CD4-positive, alpha-beta T cell (primary cell): ENCODE results near the gene PPP4R2. TPM values are rescaled to one million over a fixed set of nuclear protein-coding genes. Genes with fewer than 3 reads are reported as not detected.

Experiments
- ATAC-seq: fragments of 200-7000 bp; cut with Tn5 transposase; one replicate; pipeline ENCODE4 v1.10.0; 2022; ENCODE audit warnings: mild to moderate bottlenecking; ENCODE audit not compliant: poor library complexity
- CTCF ChIA-PET: fragments of 350-600 bp; sonication (Branson Sonifier 250); formaldehyde crosslinking; loops from one replicate; lab custom pipeline; 2021; ENCODE audit warnings: antibody characterized with exemption, inconsistent platforms; lab: Charles Lee
- POLR2A ChIA-PET: fragments of 350-600 bp; sonication (Branson Sonifier 250); formaldehyde crosslinking; loops from one replicate; lab custom pipeline; 2021; ENCODE audit warnings: antibody characterized with exemption, inconsistent platforms; lab: Charles Lee
- DNase-seq, 14 experiments: peaks; one replicate each; pipeline ENCODE4 v3.0.0-alpha.2; 2013 to 2020; ENCODE audit warnings: mixed read lengths in 2 of 14
- H3K27ac ChIP-seq, 2 donors: one replicate each; pipeline versions ENCODE4 v1.5.1 to v1.7.0; 2013; ENCODE audit warnings: low read length in 2 of 2, low read depth in 1 of 2, mild to moderate bottlenecking in 1 of 2
- H3K27me3 ChIP-seq, 2 experiments: 1 replicate in 1 of 2; 2 replicates in 1 of 2; pipeline versions ENCODE4 v1.6.1 to v1.7.0; 2013; ENCODE audit warnings: low read length in 2 of 2, control low read depth in 1 of 2, mild to moderate bottlenecking in 1 of 2, moderate library complexity in 1 of 2; ENCODE audit not compliant: insufficient read depth in 2 of 2, control insufficient read depth in 1 of 2
- H3K36me3 ChIP-seq: one replicate; pipeline ENCODE4 v1.6.1; 2013; ENCODE audit warnings: low read length, control low read depth; ENCODE audit not compliant: insufficient read depth
- H3K4me1 ChIP-seq: one replicate; pipeline ENCODE4 v1.6.1; 2013; ENCODE audit warnings: low read length, control low read depth; ENCODE audit not compliant: insufficient read depth
- H3K4me3 ChIP-seq: one replicate; pipeline ENCODE4 v1.5.1; 2013; ENCODE audit warnings: mild to moderate bottlenecking, low read length, moderate library complexity
- H3K9me3 ChIP-seq, 2 experiments: 1 replicate in 1 of 2; 2 replicates in 1 of 2; pipeline versions ENCODE4 v1.6.1 to v1.7.0; 2013; ENCODE audit warnings: low read length in 2 of 2, mild to moderate bottlenecking in 2 of 2, control low read depth in 1 of 2, moderate library complexity in 1 of 2; ENCODE audit not compliant: control insufficient read depth in 1 of 2, insufficient read depth in 1 of 2
- H3K27ac Mint-ChIP-seq: one replicate; pipeline ENCODE4 v1.8.0; 2020; ENCODE audit warnings: mixed read lengths
- H3K27me3 Mint-ChIP-seq: one replicate; pipeline ENCODE4 v1.8.0; 2021; ENCODE audit warnings: mixed read lengths
- H3K36me3 Mint-ChIP-seq: one replicate; pipeline ENCODE4 v1.8.0; 2021; ENCODE audit warnings: low read depth, mixed read lengths
- H3K4me1 Mint-ChIP-seq: one replicate; pipeline ENCODE4 v1.8.0; 2021; ENCODE audit warnings: low read depth, mixed read lengths
- H3K4me3 Mint-ChIP-seq: one replicate; pipeline ENCODE4 v1.8.0; 2020; ENCODE audit warnings: mild to moderate bottlenecking, mixed read lengths
- H3K9me3 Mint-ChIP-seq: one replicate; pipeline ENCODE4 v1.8.0; 2020; ENCODE audit warnings: mixed read lengths
- CTCF ChIP-seq: fragments of 200-600 bp; IDR thresholded peaks from one replicate; pipeline ENCODE4 v1.8.0; 2022; ENCODE audit warnings: antibody characterized with exemption, mild to moderate bottlenecking
- intact Hi-C, 2 experiments: fragments of 100-400 bp; cut with DNase I in 1 of 2; cut with micrococcal nuclease in 1 of 2; formaldehyde crosslinking; loops; one replicate each; pipeline versions ENCODE4 v1.15.1 to v1.9.0; 2023 to 2025; cut with DNase I, micrococcal nuclease
- total RNA-seq, 174 experiments: library from RNA in 2 of 174; stranded (reverse) in 2 of 174; gene quantifications; one replicate each; pipeline ENCODE4 v1.2.3 and lab custom pipeline; 2021 to 2026

PPP4R2 gene
- total RNA-seq, 2 experiments from 2014 or later: 67.8 to 80.3 TPM

GRCh38 chr3:73004316-73004715 is 7.7 kb downstream of the PPP4R2 start:
- ChIA-PET POLR2A (no interaction called here), CTCF (interaction anchor here (0.5 kb wide), 1 partner anchor 59 kb away, joined by 3 read pairs; no protein-coding TSS in a partner anchor)
- no peaks in the 10 kb centered on the region for H3K9me3 Mint-ChIP-seq
- Histone ChIP-seq H3K4me1 (peaks cover 54% of the 10 kb centered on the region), H3K4me3 (no peak overlapping the region), H3K27me3 (no peaks in the 10 kb centered on the region), H3K9me3 (no peaks in the 10 kb centered on the region), H3K27ac (no peak overlapping the region), H3K36me3 (peaks cover 71% of the 10 kb centered on the region)
- no peak for ATAC-seq
- H3K27ac Mint-ChIP-seq: peak overlapping the region; percentile 20
- DNase-seq: no peak
- H3K27me3 Mint-ChIP-seq: no peaks in the 10 kb centered on the region
- intact Hi-C loops: no loop called here
- peaks cover 86% of the 10 kb centered on the region for H3K36me3 Mint-ChIP-seq
- no peak for TF ChIP-seq CTCF
- peak overlapping the region; percentile 62 for H3K4me3 Mint-ChIP-seq
- H3K4me1 Mint-ChIP-seq: peaks cover 80% of the 10 kb centered on the region

- no peak overlapping the region for H3K27ac ChIP-seq
- TF ChIP-seq CTCF: no peak
- intact Hi-C loops: no loop called here
- Mint-ChIP-seq H3K27me3 (no peaks in the 10 kb centered on the region), H3K36me3 (peaks cover 85% of the 10 kb centered on the region), H3K9me3 (no peaks in the 10 kb centered on the region), H3K4me3 (peak overlapping the region; percentile 32), H3K4me1 (peaks cover 81% of the 10 kb centered on the region), H3K27ac (peak overlapping the region; percentile 48)
- no peak for ATAC-seq
- H3K27me3 ChIP-seq: no peaks in the 10 kb centered on the region
- H3K4me3 ChIP-seq: no peak overlapping the region
- DNase-seq: no peak
- ChIA-PET POLR2A (no interaction called here), CTCF (interaction anchor here (0.6 to 0.9 kb wide), 2 partner anchors 26 to 1917 kb away, joined by 3 read pairs; no protein-coding TSS in a partner anchor)
- H3K4me1 ChIP-seq: peaks cover 48% of the 10 kb centered on the region
- H3K36me3 ChIP-seq: peaks cover 58% of the 10 kb centered on the region
- H3K9me3 ChIP-seq: no peaks in the 10 kb centered on the region
Measured at GRCh38 chr3:73007992-73008712, 11.5 kb downstream of the PPP4R2 start.

GRCh38 chr3:73009008-73009407 is 12.4 kb downstream of the PPP4R2 start:
- Mint-ChIP-seq H3K36me3 (peaks cover 80% of the 10 kb centered on the region), H3K27ac (peak overlapping the region; percentile 48), H3K4me3 (peak overlapping the region; percentile 32), H3K27me3 (no peaks in the 10 kb centered on the region), H3K9me3 (no peaks in the 10 kb centered on the region), H3K4me1 (peaks cover 80% of the 10 kb centered on the region)
- DNase-seq (no peak), ATAC-seq (no peak)
- Histone ChIP-seq H3K27ac (no peak overlapping the region), H3K36me3 (peaks cover 53% of the 10 kb centered on the region), H3K9me3 (no peaks in the 10 kb centered on the region), H3K27me3 (no peaks in the 10 kb centered on the region), H3K4me3 (no peak overlapping the region), H3K4me1 (peaks cover 44% of the 10 kb centered on the region)
- TF ChIP-seq CTCF: no peak
- ChIA-PET POLR2A (no interaction called here), CTCF (interaction anchor here (0.9 kb wide), 1 partner anchor 27 kb away, joined by 3 read pairs; no protein-coding TSS in a partner anchor)
- intact Hi-C loops: no loop called here
